ENCODE results near the gene CXorf65.

The CXorf65 gene

GRCh38 chrX:71151366-71151765 is 44.8 kb upstream of the CXorf65 start:
- H3K79me2 ChIP-seq (ENCODE audit: low read length) = no peaks in the 10 kb centered on the region
- H3K27ac ChIP-seq (ENCODE audit: low read length) = no peak overlapping the region
- TF ChIP-seq EZH2 (optimal IDR thresholded peaks at IDR 0.05; ENCODE audit: low read depth, low read length) = no peak
- TF ChIP-seq CTCF (IDR thresholded peaks at IDR 0.05; ENCODE audit: low read length) = no peak
- no peak for TF ChIP-seq EZH2phosphoT487 (IDR thresholded peaks at IDR 0.05; ENCODE audit: low read length)
- no peaks in the 10 kb centered on the region for H3F3A ChIP-seq (ENCODE audit: insufficient read depth, low read length)
- no peaks in the 10 kb centered on the region for H3K27me3 ChIP-seq (replicated peaks; ENCODE audit: insufficient read depth, low read length)
- H3K9me2 ChIP-seq (replicated peaks; ENCODE audit: insufficient read depth, low read length) = no peaks in the 10 kb centered on the region
- no peak for DNase-seq
- H3K9ac ChIP-seq (ENCODE audit: low read length) = no peak overlapping the region
- H3K4me1 ChIP-seq (ENCODE audit: low read length) = no peaks in the 10 kb centered on the region
- H3K9me3 ChIP-seq (replicated peaks; ENCODE audit: insufficient read depth, low read length) = no peaks in the 10 kb centered on the region
- no peak overlapping the region for H3K4me2 ChIP-seq (ENCODE audit: low read depth, low read length)
- H3K4me3 ChIP-seq (ENCODE audit: low read length) = no peak overlapping the region
- no peak overlapping the region for H2AFZ ChIP-seq (ENCODE audit: low read length)
- H3K36me3 ChIP-seq (replicated peaks; ENCODE audit: insufficient read depth, low read length) = no peaks in the 10 kb centered on the region
- no peaks in the 10 kb centered on the region for H4K20me1 ChIP-seq (ENCODE audit: insufficient read depth, low read length)

GRCh38 chrX:71148278-71148663 is 41.7 kb upstream of the CXorf65 start:
- no peak for DNase-seq
- Histone ChIP-seq H3K36me3 (replicated peaks; ENCODE audit: insufficient read depth, low read length) (no peaks in the 10 kb centered on the region), H3K27me3 (replicated peaks; ENCODE audit: insufficient read depth, low read length) (no peaks in the 10 kb centered on the region), H3K4me2 (ENCODE audit: low read depth, low read length) (no peak overlapping the region), H3K4me3 (ENCODE audit: low read length) (no peak overlapping the region), H3F3A (ENCODE audit: insufficient read depth, low read length) (no peaks in the 10 kb centered on the region), H4K20me1 (ENCODE audit: insufficient read depth, low read length) (no peaks in the 10 kb centered on the region), H2AFZ (ENCODE audit: low read length) (no peak overlapping the region), H3K79me2 (ENCODE audit: low read length) (no peaks in the 10 kb centered on the region), H3K9ac (ENCODE audit: low read length) (no peak overlapping the region), H3K4me1 (ENCODE audit: low read length) (no peaks in the 10 kb centered on the region), H3K9me2 (replicated peaks; ENCODE audit: insufficient read depth, low read length) (no peaks in the 10 kb centered on the region), H3K27ac (ENCODE audit: low read length) (no peak overlapping the region), H3K9me3 (replicated peaks; ENCODE audit: insufficient read depth, low read length) (no peaks in the 10 kb centered on the region)
- TF ChIP-seq EZH2phosphoT487 (IDR thresholded peaks at IDR 0.05; ENCODE audit: low read length) (no peak), EZH2 (optimal IDR thresholded peaks at IDR 0.05; ENCODE audit: low read depth, low read length) (no peak), CTCF (IDR thresholded peaks at IDR 0.05; ENCODE audit: low read length) (no peak)

- Histone ChIP-seq H3K9me2 (replicated peaks; ENCODE audit: insufficient read depth, low read length) (no peaks in the 10 kb centered on the region), H3K27me3 (replicated peaks; ENCODE audit: insufficient read depth, low read length) (no peaks in the 10 kb centered on the region), H2AFZ (ENCODE audit: low read length) (no peak overlapping the region), H3K36me3 (replicated peaks; ENCODE audit: insufficient read depth, low read length) (no peaks in the 10 kb centered on the region), H3K4me2 (ENCODE audit: low read depth, low read length) (no peak overlapping the region), H3F3A (ENCODE audit: insufficient read depth, low read length) (no peaks in the 10 kb centered on the region), H3K4me1 (ENCODE audit: low read length) (no peaks in the 10 kb centered on the region), H3K4me3 (ENCODE audit: low read length) (no peak overlapping the region), H3K79me2 (ENCODE audit: low read length) (no peaks in the 10 kb centered on the region), H3K27ac (ENCODE audit: low read length) (no peak overlapping the region), H3K9me3 (replicated peaks; ENCODE audit: insufficient read depth, low read length) (no peaks in the 10 kb centered on the region), H4K20me1 (ENCODE audit: insufficient read depth, low read length) (no peaks in the 10 kb centered on the region), H3K9ac (ENCODE audit: low read length) (no peak overlapping the region)
- no peak for DNase-seq
- TF ChIP-seq EZH2 (optimal IDR thresholded peaks at IDR 0.05; ENCODE audit: low read depth, low read length) (no peak), EZH2phosphoT487 (IDR thresholded peaks at IDR 0.05; ENCODE audit: low read length) (no peak), CTCF (IDR thresholded peaks at IDR 0.05; ENCODE audit: low read length) (no peak)
Measured at GRCh38 chrX:71147496-71148277, 41.1 kb upstream of the CXorf65 start.

Data from MM.1S (cell line).